ENCODE data around the gene RNF220.
"Not testable (repeated sequence)": the region's sequence is repeated elsewhere in the genome, so short reads cannot be mapped to it uniquely, and the experiment has no call there.

DNA sequence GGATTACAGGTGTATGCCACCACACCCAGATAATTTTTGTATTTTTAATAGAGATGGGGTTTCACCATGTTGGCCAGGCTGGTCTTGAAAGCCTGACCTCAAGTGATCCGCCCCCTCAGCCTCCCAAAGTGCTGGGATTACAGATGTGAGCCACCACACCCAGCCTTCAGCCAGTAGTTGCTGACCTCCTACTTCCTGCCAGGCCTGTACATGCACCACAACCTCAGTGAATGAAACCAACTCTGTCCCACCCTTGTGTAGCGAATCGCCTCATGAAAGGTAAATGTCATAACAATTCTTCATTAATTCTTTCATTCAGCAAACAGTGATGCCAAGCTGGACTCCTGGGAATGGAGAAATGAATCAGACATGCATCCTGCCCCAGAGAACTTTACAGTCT, 155.6 kb downstream of the RNF220 start:
- not testable (repeated sequence) for TF ChIP-seq EZH2 (IDR thresholded peaks at IDR 0.05; ENCODE audit: borderline replicate concordance)
- TF ChIP-seq, protein P1, sequence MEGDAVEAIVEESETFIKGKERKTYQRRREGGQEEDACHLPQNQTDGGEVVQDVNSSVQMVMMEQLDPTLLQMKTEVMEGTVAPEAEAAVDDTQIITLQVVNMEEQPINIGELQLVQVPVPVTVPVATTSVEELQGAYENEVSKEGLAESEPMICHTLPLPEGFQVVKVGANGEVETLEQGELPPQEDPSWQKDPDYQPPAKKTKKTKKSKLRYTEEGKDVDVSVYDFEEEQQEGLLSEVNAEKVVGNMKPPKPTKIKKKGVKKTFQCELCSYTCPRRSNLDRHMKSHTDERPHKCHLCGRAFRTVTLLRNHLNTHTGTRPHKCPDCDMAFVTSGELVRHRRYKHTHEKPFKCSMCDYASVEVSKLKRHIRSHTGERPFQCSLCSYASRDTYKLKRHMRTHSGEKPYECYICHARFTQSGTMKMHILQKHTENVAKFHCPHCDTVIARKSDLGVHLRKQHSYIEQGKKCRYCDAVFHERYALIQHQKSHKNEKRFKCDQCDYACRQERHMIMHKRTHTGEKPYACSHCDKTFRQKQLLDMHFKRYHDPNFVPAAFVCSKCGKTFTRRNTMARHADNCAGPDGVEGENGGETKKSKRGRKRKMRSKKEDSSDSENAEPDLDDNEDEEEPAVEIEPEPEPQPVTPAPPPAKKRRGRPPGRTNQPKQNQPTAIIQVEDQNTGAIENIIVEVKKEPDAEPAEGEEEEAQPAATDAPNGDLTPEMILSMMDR (IDR thresholded peaks at IDR 0.05; ENCODE audit: poor library complexity), result not testable (repeated sequence)
